Panc1 (cell line): ENCODE measurements around the gene MCTP1.

ENCODE experiments used
- POLR2AphosphoS5 ChIP-seq: IDR thresholded peaks from 2 replicates; pipeline ENCODE4 v1.6.1; 2012; ENCODE audit warnings: mild to moderate bottlenecking, low read depth, low read length, moderate library complexity
- SIN3A ChIP-seq: IDR thresholded peaks from 2 replicates; pipeline ENCODE4 v1.6.1; 2012; ENCODE audit warnings: low read depth, mild to moderate bottlenecking, low read length, moderate library complexity, borderline replicate concordance; ENCODE audit not compliant: insufficient read depth
- TF ChIP-seq, protein P1 (sequence below): fragments of 450-650 bp; IDR thresholded peaks from 2 replicates; pipeline ENCODE4 v1.5.1; 2017; ENCODE audit warnings: mild to moderate bottlenecking

GRCh38 chr5:95222836-95223235 is 62.1 kb downstream of the MCTP1 start:
- TF ChIP-seq POLR2AphosphoS5 (no peak), SIN3A (no peak)
- TF ChIP-seq, protein P1, sequence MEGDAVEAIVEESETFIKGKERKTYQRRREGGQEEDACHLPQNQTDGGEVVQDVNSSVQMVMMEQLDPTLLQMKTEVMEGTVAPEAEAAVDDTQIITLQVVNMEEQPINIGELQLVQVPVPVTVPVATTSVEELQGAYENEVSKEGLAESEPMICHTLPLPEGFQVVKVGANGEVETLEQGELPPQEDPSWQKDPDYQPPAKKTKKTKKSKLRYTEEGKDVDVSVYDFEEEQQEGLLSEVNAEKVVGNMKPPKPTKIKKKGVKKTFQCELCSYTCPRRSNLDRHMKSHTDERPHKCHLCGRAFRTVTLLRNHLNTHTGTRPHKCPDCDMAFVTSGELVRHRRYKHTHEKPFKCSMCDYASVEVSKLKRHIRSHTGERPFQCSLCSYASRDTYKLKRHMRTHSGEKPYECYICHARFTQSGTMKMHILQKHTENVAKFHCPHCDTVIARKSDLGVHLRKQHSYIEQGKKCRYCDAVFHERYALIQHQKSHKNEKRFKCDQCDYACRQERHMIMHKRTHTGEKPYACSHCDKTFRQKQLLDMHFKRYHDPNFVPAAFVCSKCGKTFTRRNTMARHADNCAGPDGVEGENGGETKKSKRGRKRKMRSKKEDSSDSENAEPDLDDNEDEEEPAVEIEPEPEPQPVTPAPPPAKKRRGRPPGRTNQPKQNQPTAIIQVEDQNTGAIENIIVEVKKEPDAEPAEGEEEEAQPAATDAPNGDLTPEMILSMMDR = no peak
